Cerebellar nuclear complex (tissue), 1 donor: ENCODE measurements around the gene CCN2.

Source experiments
- DNase-seq, 2 experiments: peaks; one replicate each; lab custom pipeline; 2025; lab: John Stamatoyannopoulos, UW

The CCN2 gene

GRCh38 chr6:131950767-131951575 is at the start of gene CCN2:
Gene CCN2 (minus strand): TSS chr6:131951372. CDS start chr6:131951172, 200 bp downstream.
- DNase-seq, result no peak

- no peak for DNase-seq
These were observed 49.1 kb upstream of the CCN2 start for GRCh38 chr6:132000296-132000695.

- no peak for DNase-seq
These were observed 48.5 kb upstream of the CCN2 start for GRCh38 chr6:131999545-132000146.

- no peak for DNase-seq
These were observed 47.2 kb upstream of the CCN2 start for GRCh38 chr6:131998255-131998982.

DNA sequence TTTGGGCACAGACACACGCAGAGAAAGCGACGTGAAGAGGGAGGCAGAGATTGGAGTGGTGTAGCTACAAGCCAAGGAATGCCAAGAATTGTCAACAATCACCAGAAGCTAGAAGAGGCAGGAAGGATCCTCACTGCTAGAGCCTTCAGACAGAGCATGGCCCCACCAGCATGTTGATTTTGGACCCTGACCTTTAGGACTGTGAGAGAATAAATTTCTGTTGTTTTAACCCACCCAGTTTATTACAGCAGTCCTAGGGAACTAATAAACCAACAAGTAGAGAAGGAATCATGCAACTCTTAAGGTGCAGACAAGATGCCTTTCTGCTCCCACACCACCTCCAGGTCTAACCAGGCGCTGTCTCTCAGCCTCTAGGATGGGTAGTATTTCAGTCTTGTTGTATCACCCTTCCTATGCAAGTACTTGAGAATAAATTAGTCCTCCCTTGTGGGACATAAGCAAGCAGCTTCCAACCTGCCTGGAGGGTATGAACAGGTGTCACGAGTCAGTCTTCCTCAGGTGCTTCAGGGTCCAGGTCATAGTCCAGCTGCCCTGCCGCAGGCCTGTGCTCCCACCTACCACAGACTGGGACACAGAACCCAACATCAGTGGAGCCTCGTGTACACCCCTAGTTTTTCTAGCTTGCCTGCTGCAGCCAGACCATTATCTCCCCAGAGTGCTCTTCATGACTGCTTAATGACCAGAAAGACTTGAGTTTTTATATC is 46.4 kb upstream of the CCN2 start:
- no peak for DNase-seq

DNA sequence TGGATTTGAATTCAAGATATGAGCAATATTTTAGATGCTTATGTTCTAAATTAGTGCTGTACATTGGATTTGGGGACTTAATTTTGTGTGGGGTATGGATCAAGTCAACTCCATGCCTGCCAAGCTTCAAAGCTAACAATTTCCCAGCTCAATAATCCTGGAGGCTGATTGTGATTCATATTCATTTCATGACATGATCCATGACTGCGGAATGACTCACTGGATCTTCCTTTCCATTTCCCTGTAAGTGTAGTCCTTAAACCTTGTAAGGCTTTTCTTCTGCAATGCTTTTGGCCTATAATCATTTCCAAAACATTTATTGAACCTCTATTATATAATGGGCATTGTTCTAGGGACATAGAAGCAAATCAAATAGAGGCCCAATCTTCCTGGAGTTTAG is 44.7 kb upstream of the CCN2 start:
- no peak for DNase-seq

- no peak for DNase-seq
These were observed 41.4 kb upstream of the CCN2 start for GRCh38 chr6:131992557-131992956.

DNA sequence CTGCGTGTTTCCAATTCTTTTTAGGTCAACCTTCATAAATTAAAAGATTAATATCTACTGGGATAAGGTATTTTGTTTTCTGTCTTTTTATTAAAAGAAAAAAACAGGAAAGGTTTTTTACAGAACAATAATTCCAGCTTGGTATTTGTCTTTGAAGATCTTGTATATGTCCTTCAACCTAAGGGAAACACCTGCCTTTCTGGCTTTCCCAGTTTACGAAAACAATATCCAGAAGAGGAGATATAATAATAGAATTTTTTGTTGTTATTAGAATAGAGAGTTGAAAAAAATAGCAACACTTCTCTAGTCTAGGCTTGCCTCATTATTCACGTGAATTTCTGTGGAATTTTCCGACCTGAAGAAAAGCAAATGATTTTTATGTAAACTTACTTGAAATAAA is 37.9 kb upstream of the CCN2 start:
- no peak for DNase-seq

GRCh38 chr6:131982740-131983259 is 31.6 kb upstream of the CCN2 start:
- no peak for DNase-seq

GRCh38 chr6:131981624-131981978 is 30.4 kb upstream of the CCN2 start:
- no peak for DNase-seq

DNA sequence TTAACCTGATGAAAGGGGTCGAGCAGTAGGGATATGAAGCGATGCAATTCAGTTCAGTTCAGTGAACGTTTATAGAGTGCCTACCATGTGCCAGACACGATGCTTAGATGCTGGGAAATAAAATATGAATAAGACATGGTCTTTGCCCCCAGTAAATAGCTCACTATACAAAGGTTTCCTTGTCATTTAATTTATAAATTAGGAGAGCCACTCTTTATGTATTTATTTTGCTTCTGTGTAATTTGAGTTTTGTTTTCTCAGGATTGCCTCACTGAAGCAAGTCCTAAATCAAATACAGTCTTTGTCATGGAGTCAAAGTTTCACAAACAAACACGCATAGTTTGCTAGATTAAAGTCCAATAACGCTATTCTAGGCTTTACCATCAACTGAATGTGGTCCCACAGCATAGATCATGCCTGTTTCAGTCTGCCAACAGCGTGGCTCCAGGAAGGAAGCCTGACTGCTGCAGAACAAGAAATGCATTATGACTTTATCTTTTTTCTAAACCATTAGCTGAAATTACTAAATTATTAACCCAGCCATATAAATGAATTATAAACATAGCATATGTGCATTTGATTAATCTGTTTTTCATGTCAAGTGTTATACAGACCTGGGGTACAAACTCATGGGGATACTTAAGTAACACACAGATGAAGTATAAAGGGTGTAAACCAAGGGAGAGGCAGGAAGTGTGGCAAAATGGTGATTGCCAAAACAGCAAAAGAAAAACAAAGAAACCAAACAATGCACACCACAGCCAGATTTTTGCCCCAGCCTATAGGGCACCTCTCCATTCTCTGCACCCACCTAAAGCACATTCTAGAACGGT is 29.8 kb upstream of the CCN2 start:
- no peak for DNase-seq

DNA sequence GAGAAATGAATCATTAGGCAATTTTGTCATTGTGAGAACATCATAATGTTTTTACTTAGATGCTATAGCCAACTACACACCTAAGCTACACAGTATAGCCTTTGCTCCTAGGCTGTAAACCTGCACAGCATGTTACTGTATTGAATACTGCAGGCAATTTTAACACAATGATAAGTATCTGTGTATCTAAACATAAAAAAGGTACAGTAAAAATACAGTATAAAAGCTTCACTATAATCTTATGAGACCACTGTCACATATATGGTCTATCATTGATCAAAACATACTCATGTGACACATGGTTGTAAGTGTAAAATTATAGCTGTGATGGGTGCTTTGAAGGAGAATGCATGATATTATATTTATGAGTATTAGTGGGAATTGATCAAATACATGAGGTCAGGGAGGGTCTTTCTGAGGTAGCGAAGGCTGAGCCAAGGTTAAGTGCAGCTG is 29.2 kb upstream of the CCN2 start:
- no peak for DNase-seq

- DNase-seq, result no peak
These were observed 28.6 kb upstream of the CCN2 start for GRCh38 chr6:131979515-131980337.

- DNase-seq, result no peak
These were observed 27.4 kb upstream of the CCN2 start for GRCh38 chr6:131978522-131978921.

GRCh38 chr6:131976545-131977061 is 25.4 kb upstream of the CCN2 start:
- DNase-seq, result no peak

DNA sequence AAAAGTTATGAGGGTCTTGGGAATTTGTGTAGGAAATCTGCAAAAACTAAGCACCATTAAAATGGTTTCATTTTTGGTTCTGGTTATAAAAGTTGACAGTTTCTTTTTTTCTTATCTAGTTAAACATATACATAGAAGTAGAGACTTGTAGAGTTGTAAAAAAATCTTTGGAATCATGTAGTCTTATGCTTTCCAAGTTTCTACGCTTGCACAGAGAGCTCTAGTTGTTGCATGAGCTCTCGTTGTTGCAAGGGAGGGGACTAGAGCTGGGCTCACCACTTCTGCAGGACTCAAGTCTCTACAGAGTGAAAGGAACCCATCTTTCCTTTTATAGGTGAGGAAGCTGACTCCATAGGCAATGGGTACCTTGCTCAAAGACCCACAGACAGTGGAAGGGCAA is 21.6 kb upstream of the CCN2 start:
- DNase-seq, result no peak

DNA sequence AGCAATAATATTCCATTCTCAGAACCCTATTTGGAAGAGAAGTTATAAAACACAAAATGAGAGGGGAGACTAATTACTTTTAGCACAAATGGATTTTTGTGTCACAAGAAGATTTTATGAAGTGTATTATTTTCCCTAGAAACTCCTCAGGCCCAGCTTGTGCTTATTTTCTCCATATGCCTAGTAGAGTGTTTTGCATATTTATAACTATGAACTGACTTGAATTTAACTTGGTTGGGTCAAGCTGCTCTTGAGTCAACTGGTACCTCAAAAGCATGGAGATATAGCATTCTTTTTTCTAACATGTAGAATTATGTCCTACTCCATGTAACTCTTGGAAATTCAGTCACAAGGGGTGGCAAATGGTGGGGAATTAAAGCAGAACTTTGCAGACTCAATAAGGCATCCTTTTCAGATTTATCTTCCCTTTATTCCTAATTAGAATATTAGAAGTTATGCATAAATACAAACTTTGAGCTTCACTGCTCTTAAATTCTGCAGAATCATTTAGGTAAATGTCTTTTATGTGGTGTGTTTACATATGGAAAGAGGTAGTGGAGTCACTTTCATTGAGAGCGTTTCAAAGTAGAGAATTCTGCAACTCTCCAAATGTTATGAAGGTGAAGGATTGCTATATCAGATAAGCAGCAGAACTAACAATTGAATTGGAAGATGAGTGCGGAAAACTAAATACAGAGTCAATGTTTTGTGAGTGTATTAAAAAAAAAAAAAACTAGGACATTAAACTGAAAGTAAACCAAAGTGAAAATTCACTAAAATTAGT is 19.1 kb upstream of the CCN2 start:
- DNase-seq, result no peak

GRCh38 chr6:131968656-131969055 is 17.5 kb upstream of the CCN2 start:
- no peak for DNase-seq

DNA sequence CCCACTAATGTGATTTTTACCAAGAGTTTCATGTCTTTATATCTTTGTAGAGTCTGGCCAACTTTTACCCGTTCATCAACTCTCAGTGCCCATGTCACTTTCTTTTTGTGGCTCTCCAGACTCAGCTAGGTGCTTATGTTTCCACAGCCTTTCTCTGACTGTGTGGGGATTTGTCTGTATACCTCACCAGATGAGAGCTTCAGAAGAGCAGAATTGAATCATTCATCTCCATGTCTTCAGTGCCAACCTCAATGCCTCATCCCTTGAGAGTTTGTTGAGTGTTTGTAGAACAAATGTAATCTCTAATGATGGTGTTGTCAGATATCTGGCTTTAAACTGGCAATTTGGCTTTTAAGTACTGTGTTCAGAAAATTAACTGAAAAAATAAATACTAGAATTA is 16.8 kb upstream of the CCN2 start:
- DNase-seq, result no peak
